Endothelial cell (in vitro differentiated cells): ENCODE measurements around the gene POLR1D. TPM values are rescaled to one million over a fixed set of nuclear protein-coding genes. Genes with fewer than 3 reads are reported as not detected.

Source experiments
- DNase-seq: peaks from one replicate; pipeline ENCODE4 v3.0.0; 2021; ENCODE audit warnings: low spot score
- H3K27ac Mint-ChIP-seq: one replicate; pipeline ENCODE4 v1.8.0; 2021; ENCODE audit warnings: mixed read lengths, inconsistent platforms; ENCODE audit not compliant: unreplicated experiment
- H3K27me3 Mint-ChIP-seq: one replicate; pipeline ENCODE4 v1.8.0; 2021; ENCODE audit warnings: mild to moderate bottlenecking, moderate library complexity, mixed read lengths, inconsistent platforms; ENCODE audit not compliant: unreplicated experiment
- H3K36me3 Mint-ChIP-seq: one replicate; pipeline ENCODE4 v1.8.0; 2021; ENCODE audit warnings: mild to moderate bottlenecking, low read depth, mixed read lengths, inconsistent platforms; ENCODE audit not compliant: unreplicated experiment
- H3K4me1 Mint-ChIP-seq: one replicate; pipeline ENCODE4 v1.8.0; 2021; ENCODE audit warnings: mild to moderate bottlenecking, mixed read lengths, inconsistent platforms; ENCODE audit not compliant: unreplicated experiment
- H3K4me3 Mint-ChIP-seq: one replicate; pipeline ENCODE4 v1.8.0; 2021; ENCODE audit warnings: mild to moderate bottlenecking, mixed read lengths, inconsistent platforms; ENCODE audit not compliant: unreplicated experiment
- H3K9me3 Mint-ChIP-seq: one replicate; pipeline ENCODE4 v1.8.0; 2021; ENCODE audit warnings: mixed read lengths, inconsistent platforms; ENCODE audit not compliant: unreplicated experiment
- total RNA-seq: library from RNA; stranded (reverse); fragmentation: NEBNext Ultra II Directional; extraction: Animal tissue kit (Norgen Biotek cat#: 25700); gene quantifications from one replicate; pipeline ENCODE4 v1.2.1, GENCODE V29; 2021; ENCODE audit not compliant: unreplicated experiment
- TF ChIP-seq, protein P1 (sequence below): fragments of 200-600 bp; sonication (generic); IDR thresholded peaks from one replicate; pipeline ENCODE4 v1.5.0; 2021; ENCODE audit warnings: antibody characterized with exemption; ENCODE audit not compliant: unreplicated experiment

The POLR1D gene
- total RNA-seq, 1 donor from 2014 or later, result 167 TPM

DNA sequence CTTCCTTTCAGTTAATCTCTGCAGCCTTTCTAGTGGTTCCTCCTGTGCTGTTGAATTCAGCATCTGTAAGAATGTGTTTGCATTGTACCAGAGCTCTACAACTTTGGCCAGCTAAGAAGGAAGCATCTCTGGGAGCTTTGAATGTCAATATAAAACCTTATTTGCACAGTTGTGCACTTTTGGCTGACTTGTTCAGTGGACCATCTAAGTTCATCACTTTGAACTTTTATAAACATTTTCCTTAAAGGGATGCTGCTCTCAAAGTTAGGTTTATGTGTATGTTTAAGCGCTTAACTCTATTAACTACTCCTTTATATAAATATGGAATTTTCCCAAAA, 15.6 kb downstream of the POLR1D start:
- Mint-ChIP-seq H3K27ac (peak overlapping the region; percentile 53), H3K27me3 (no peaks in the 10 kb centered on the region), H3K36me3 (no peaks in the 10 kb centered on the region), H3K4me3 (no peak overlapping the region), H3K4me1 (peaks cover 39% of the 10 kb centered on the region), H3K9me3 (no peaks in the 10 kb centered on the region)
- no peak for DNase-seq
- TF ChIP-seq, protein P1, sequence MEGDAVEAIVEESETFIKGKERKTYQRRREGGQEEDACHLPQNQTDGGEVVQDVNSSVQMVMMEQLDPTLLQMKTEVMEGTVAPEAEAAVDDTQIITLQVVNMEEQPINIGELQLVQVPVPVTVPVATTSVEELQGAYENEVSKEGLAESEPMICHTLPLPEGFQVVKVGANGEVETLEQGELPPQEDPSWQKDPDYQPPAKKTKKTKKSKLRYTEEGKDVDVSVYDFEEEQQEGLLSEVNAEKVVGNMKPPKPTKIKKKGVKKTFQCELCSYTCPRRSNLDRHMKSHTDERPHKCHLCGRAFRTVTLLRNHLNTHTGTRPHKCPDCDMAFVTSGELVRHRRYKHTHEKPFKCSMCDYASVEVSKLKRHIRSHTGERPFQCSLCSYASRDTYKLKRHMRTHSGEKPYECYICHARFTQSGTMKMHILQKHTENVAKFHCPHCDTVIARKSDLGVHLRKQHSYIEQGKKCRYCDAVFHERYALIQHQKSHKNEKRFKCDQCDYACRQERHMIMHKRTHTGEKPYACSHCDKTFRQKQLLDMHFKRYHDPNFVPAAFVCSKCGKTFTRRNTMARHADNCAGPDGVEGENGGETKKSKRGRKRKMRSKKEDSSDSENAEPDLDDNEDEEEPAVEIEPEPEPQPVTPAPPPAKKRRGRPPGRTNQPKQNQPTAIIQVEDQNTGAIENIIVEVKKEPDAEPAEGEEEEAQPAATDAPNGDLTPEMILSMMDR, result no peak

DNA sequence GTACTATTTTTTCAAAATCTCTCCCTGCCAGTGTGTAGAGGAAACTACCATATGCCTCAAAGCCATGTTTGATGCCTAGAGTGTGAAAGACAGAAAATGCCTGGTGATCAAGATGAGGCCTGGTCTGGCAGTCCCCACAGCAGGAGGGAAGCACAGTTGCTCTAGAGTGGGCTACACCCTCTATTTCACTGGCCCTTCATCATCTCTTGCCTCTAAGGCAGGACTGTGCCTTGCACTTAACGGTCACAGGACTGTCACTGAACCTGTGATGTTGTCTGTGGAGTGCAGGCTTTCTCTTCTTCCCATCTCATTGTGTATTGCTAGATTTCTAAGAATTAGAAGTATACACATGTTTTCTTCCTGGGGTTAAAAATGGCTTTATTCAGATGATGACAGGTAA, 16.3 kb downstream of the POLR1D start:
- H3K36me3 Mint-ChIP-seq, result no peaks in the 10 kb centered on the region
- no peaks in the 10 kb centered on the region for H3K9me3 Mint-ChIP-seq
- no peak overlapping the region for H3K4me3 Mint-ChIP-seq
- peaks cover 39% of the 10 kb centered on the region for H3K4me1 Mint-ChIP-seq
- TF ChIP-seq, protein P1, result no peak
- H3K27me3 Mint-ChIP-seq, result no peaks in the 10 kb centered on the region
- no peak overlapping the region for H3K27ac Mint-ChIP-seq
- no peak for DNase-seq

DNA sequence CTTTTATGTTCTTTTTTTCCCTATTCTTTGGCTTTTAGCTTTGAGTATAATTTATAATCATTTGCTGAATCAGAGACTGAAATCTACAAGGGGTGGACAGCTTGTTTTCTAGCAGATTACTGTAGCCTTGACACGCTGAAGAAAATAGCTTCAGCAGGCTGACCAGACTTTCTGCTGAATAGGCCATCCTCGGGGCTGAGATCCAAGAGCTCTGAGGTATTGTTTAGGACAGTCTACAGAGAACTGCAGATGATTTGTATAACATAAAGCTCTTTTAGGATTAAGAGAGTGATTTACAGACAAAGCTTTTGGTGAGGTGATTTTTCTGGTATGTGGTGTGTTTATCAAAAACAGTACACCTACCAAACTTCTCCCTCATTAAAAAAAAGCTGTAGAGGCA, 16.8 kb downstream of the POLR1D start:
- Mint-ChIP-seq H3K9me3 (no peaks in the 10 kb centered on the region), H3K27ac (no peak overlapping the region), H3K36me3 (no peaks in the 10 kb centered on the region), H3K27me3 (no peaks in the 10 kb centered on the region), H3K4me1 (peaks cover 39% of the 10 kb centered on the region), H3K4me3 (no peak overlapping the region)
- TF ChIP-seq, protein P1, result no peak
- DNase-seq, result no peak

DNA sequence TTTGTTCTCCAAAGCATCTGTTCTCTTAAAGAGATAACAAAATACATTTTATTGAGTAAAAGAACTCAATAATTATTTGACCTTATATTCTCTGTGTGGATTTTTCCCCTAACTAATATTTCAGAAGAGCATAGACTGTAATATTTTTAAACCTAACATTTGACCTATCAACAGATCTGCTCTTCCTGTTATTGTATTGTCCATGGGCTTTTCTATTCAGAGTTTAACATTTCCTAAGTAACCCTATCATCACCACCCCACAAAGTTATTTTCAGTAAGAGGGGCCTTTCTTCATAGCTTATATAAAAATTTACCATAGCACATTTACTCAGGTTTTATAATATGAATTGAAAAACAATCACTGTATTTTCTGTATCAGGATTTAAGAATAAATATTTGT, 17.5 kb downstream of the POLR1D start:
- no peak for DNase-seq
- H3K9me3 Mint-ChIP-seq, result no peaks in the 10 kb centered on the region
- peaks cover 35% of the 10 kb centered on the region for H3K4me1 Mint-ChIP-seq
- H3K27ac Mint-ChIP-seq, result peak overlapping the region; percentile 80
- no peaks in the 10 kb centered on the region for H3K27me3 Mint-ChIP-seq
- no peaks in the 10 kb centered on the region for H3K36me3 Mint-ChIP-seq
- H3K4me3 Mint-ChIP-seq, result no peak overlapping the region
- TF ChIP-seq, protein P1, result no peak

DNA sequence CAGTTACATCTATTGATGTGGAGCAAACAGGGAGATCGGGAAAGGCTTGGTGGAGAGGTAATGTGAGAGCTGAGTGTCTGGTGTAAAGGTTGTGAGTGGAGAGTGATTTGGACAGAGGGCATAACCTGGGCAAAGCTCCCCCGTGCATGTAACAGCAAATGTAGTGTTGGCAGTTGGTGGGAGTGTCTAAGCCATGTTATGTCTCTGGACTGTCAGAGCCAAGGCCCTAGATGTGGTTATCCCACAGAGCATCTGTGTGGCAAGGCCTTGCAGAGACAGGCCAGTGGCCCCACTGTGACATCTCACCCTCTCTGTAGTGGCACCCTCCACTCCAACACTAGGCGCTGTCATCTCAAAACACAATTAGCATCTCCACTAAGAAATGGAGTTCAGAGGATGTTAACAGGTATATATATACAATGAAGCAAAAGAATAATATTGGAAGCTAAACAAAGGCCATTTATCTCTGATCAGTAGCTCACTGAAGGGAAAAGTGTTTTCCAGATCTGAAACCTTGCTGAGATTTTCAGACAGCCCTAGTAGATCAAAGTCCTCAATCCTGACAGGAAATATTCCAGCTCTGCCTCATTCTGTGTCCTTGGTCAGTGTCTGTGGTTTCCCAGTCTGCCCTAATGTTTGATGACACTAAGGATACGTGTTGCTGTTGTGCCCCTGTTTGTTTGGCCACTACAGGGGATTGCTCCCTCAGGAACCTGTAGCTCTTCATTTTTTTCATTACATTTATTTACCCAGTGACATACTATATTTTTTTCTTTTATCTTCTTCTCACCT, 20.2 kb downstream of the POLR1D start:
- no peaks in the 10 kb centered on the region for H3K36me3 Mint-ChIP-seq
- H3K27ac Mint-ChIP-seq, result no peak overlapping the region
- no peaks in the 10 kb centered on the region for H3K9me3 Mint-ChIP-seq
- no peak overlapping the region for H3K4me3 Mint-ChIP-seq
- TF ChIP-seq, protein P1, result no peak
- peaks cover 29% of the 10 kb centered on the region for H3K4me1 Mint-ChIP-seq
- DNase-seq, result no peak
- H3K27me3 Mint-ChIP-seq, result no peaks in the 10 kb centered on the region
